HuH-7.5 (cell line): ENCODE measurements around the gene CFAP45.
A peak's percentile ranks its signal among the peaks of the same experiment; 100 is the strongest.

Source experiments
- DNase-seq: peaks from one replicate; pipeline ENCODE4 v3.0.0; 2011; ENCODE audit warnings: low spot score

The CFAP45 gene

GRCh38 chr1:159851407-159851806 lies 48.6 kb downstream of the CFAP45 start:
- no peak for DNase-seq

GRCh38 chr1:159849626-159850366 lies 50.2 kb downstream of the CFAP45 start:
- no peak for DNase-seq

- DNase-seq, result no peak
These were observed 51.6 kb downstream of the CFAP45 start for GRCh38 chr1:159848326-159848725.

- no peak for DNase-seq
These were observed 52.7 kb downstream of the CFAP45 start for GRCh38 chr1:159847231-159847630.

GRCh38 chr1:159845751-159846629 lies 54.0 kb downstream of the CFAP45 start:
- no peak for DNase-seq

GRCh38 chr1:159843459-159843858 lies 56.5 kb downstream of the CFAP45 start:
- DNase-seq, result no peak

GRCh38 chr1:159841749-159842148 lies 58.2 kb downstream of the CFAP45 start:
- DNase-seq, result no peak

- no peak for DNase-seq
These were observed 60.7 kb downstream of the CFAP45 start for GRCh38 chr1:159839116-159839849.

- no peak for DNase-seq
These were observed 61.2 kb downstream of the CFAP45 start for GRCh38 chr1:159838715-159839114.

- no peak for DNase-seq
These were observed 64.0 kb downstream of the CFAP45 start for GRCh38 chr1:159835862-159836525.

- no peak for DNase-seq
These were observed 64.6 kb downstream of the CFAP45 start for GRCh38 chr1:159835356-159835755.

- DNase-seq, result no peak
These were observed 67.7 kb downstream of the CFAP45 start for GRCh38 chr1:159832309-159832708.

GRCh38 chr1:159831412-159832141 lies 68.4 kb downstream of the CFAP45 start:
- no peak for DNase-seq

- no peak for DNase-seq
These were observed 69.2 kb downstream of the CFAP45 start for GRCh38 chr1:159830722-159831121.

- DNase-seq, result no peak
These were observed 70.0 kb downstream of the CFAP45 start for GRCh38 chr1:159829822-159830465.

GRCh38 chr1:159829273-159829634 lies 70.7 kb downstream of the CFAP45 start:
- peak; percentile 49 for DNase-seq

GRCh38 chr1:159828581-159829272 lies 71.2 kb downstream of the CFAP45 start:
- no peak for DNase-seq

- DNase-seq, result no peak
These were observed 71.8 kb downstream of the CFAP45 start for GRCh38 chr1:159828176-159828575.

GRCh38 chr1:159827549-159827948 lies 72.4 kb downstream of the CFAP45 start:
- no peak for DNase-seq

GRCh38 chr1:159827102-159827490 lies 72.9 kb downstream of the CFAP45 start:
- no peak for DNase-seq
